ENCODE measurements around the gene PRSS27. TPM values are rescaled to one million over a fixed set of nuclear protein-coding genes. Genes with fewer than 3 reads are reported as not detected.
"Not testable (repeated sequence)": the region's sequence is repeated elsewhere in the genome, so short reads cannot be mapped to it uniquely, and the experiment has no call there.

Gene PRSS27
- total RNA-seq, 2 donors from 2014 or later = 1.1 to 1.4 TPM

GRCh38 chr16:2724816-2725348 is 4.9 kb upstream of the PRSS27 start:
- Mint-ChIP-seq H3K9me3 (no peaks in the 10 kb centered on the region), H3K36me3 (no peaks in the 10 kb centered on the region), H3K4me1 (ENCODE audit: low read depth in 2 of 2) (no peaks in the 10 kb centered on the region), H3K4me3 (no peak overlapping the region), H3K27me3 (peaks cover 4 to 14% of the 10 kb centered on the region in 2 donors), H3K27ac (no peak overlapping the region)
- ATAC-seq (no peak), DNase-seq (ENCODE audit: low spot score) (no peak)

GRCh38 chr16:2724088-2724676 is 4.2 kb upstream of the PRSS27 start:
- DNase-seq (ENCODE audit: low spot score) (no peak), ATAC-seq (no peak)
- H3K27ac Mint-ChIP-seq = no peak overlapping the region
- no peaks in the 10 kb centered on the region for H3K36me3 Mint-ChIP-seq
- H3K4me3 Mint-ChIP-seq = no peak overlapping the region
- H3K4me1 Mint-ChIP-seq (ENCODE audit: low read depth in 2 of 2) = no peaks in the 10 kb centered on the region
- H3K9me3 Mint-ChIP-seq = no peaks in the 10 kb centered on the region
- H3K27me3 Mint-ChIP-seq = peaks cover 4 to 14% of the 10 kb centered on the region in 2 donors

- not testable (repeated sequence) for H3K9me3 Mint-ChIP-seq; H3K4me1 Mint-ChIP-seq (ENCODE audit: low read depth in 2 of 2); ATAC-seq; H3K4me3 Mint-ChIP-seq; DNase-seq (ENCODE audit: low spot score); H3K36me3 Mint-ChIP-seq
- Mint-ChIP-seq H3K27ac (peak overlapping the region in 1 of 2 donors; percentile 67), H3K27me3 (peaks cover 4 to 14% of the 10 kb centered on the region in 2 donors)
Observed at GRCh38 chr16:2721634-2722173, 1.7 kb upstream of the PRSS27 start.

- H3K27me3 Mint-ChIP-seq = peaks cover 4 to 14% of the 10 kb centered on the region in 2 donors
- H3K9me3 Mint-ChIP-seq = no peaks in the 10 kb centered on the region
- DNase-seq (ENCODE audit: low spot score) (peak; percentile 92), ATAC-seq (peak; percentile 95)
- H3K36me3 Mint-ChIP-seq = no peaks in the 10 kb centered on the region
- H3K4me1 Mint-ChIP-seq (ENCODE audit: low read depth in 2 of 2) = peaks cover 0 to 2% of the 10 kb centered on the region in 2 donors
- H3K4me3 Mint-ChIP-seq = peak overlapping the region; percentile 60
- peak overlapping the region; percentile 53 to 70 for H3K27ac Mint-ChIP-seq
Observed at GRCh38 chr16:2720719-2721633, 952 bp upstream of the PRSS27 start.

GRCh38 chr16:2719328-2720063 is 528 bp downstream of the PRSS27 start:
- Mint-ChIP-seq H3K36me3 (no peaks in the 10 kb centered on the region), H3K4me3 (peak overlapping the region; percentile 22), H3K9me3 (no peaks in the 10 kb centered on the region), H3K4me1 (ENCODE audit: low read depth in 2 of 2) (peaks cover 5 to 6% of the 10 kb centered on the region in 2 donors), H3K27ac (peak overlapping the region in 1 of 2 donors; percentile 53), H3K27me3 (peaks cover 4 to 5% of the 10 kb centered on the region in 2 donors)
- ATAC-seq (no peak), DNase-seq (ENCODE audit: low spot score) (no peak)

- H3K4me1 Mint-ChIP-seq (ENCODE audit: low read depth in 2 of 2) = peaks cover 5 to 6% of the 10 kb centered on the region in 2 donors
Observed at GRCh38 chr16:2717383-2718263, 2.4 kb downstream of the PRSS27 start.

GRCh38 chr16:2716948-2717347 is 3.1 kb downstream of the PRSS27 start:
- no peak overlapping the region for H3K27ac Mint-ChIP-seq
- no peak for ATAC-seq
- H3K4me3 Mint-ChIP-seq = no peak overlapping the region
- no peaks in the 10 kb centered on the region for H3K9me3 Mint-ChIP-seq
- DNase-seq (ENCODE audit: low spot score) = no peak
- H3K4me1 Mint-ChIP-seq (ENCODE audit: low read depth in 2 of 2) = peaks cover 5 to 6% of the 10 kb centered on the region in 2 donors
- no peaks in the 10 kb centered on the region for H3K27me3 Mint-ChIP-seq
- no peaks in the 10 kb centered on the region for H3K36me3 Mint-ChIP-seq

More at GRCh38 chr16:2717383-2718263, 2.4 kb downstream of the PRSS27 start:
- Mint-ChIP-seq H3K4me3 (no peak overlapping the region), H3K36me3 (no peaks in the 10 kb centered on the region), H3K9me3 (no peaks in the 10 kb centered on the region), H3K27me3 (no peaks in the 10 kb centered on the region), H3K27ac (no peak overlapping the region)
- no peak for DNase-seq (ENCODE audit: low spot score)
- ATAC-seq = no peak

GRCh38 chr16:2715966-2716885 is 3.8 kb downstream of the PRSS27 start:
- Mint-ChIP-seq H3K27me3 (no peaks in the 10 kb centered on the region), H3K4me3 (no peak overlapping the region), H3K36me3 (no peaks in the 10 kb centered on the region), H3K9me3 (no peaks in the 10 kb centered on the region), H3K4me1 (ENCODE audit: low read depth in 2 of 2) (peaks cover 5 to 6% of the 10 kb centered on the region in 2 donors), H3K27ac (no peak overlapping the region)
- DNase-seq (ENCODE audit: low spot score) (no peak), ATAC-seq (no peak)

- ATAC-seq (peak; percentile 87 to 91), DNase-seq (ENCODE audit: low spot score) (peak; percentile 85)
- H3K36me3 Mint-ChIP-seq = no peaks in the 10 kb centered on the region
- peaks cover 5 to 6% of the 10 kb centered on the region in 2 donors for H3K4me1 Mint-ChIP-seq (ENCODE audit: low read depth in 2 of 2)
- H3K4me3 Mint-ChIP-seq = no peak overlapping the region
- no peaks in the 10 kb centered on the region for H3K9me3 Mint-ChIP-seq
- no peak overlapping the region for H3K27ac Mint-ChIP-seq
- no peaks in the 10 kb centered on the region for H3K27me3 Mint-ChIP-seq
Observed at GRCh38 chr16:2715519-2715918, 4.5 kb downstream of the PRSS27 start.

GRCh38 chr16:2715064-2715463 is 5.0 kb downstream of the PRSS27 start:
- DNase-seq (ENCODE audit: low spot score) (no peak), ATAC-seq (no peak)
- H3K27ac Mint-ChIP-seq = no peak overlapping the region
- no peaks in the 10 kb centered on the region for H3K9me3 Mint-ChIP-seq
- H3K27me3 Mint-ChIP-seq = no peaks in the 10 kb centered on the region
- H3K4me1 Mint-ChIP-seq (ENCODE audit: low read depth in 2 of 2) = peaks cover 5 to 6% of the 10 kb centered on the region in 2 donors
- no peak overlapping the region for H3K4me3 Mint-ChIP-seq
- H3K36me3 Mint-ChIP-seq = no peaks in the 10 kb centered on the region

GRCh38 chr16:2713985-2714774 is 5.8 kb downstream of the PRSS27 start:
- H3K27me3 Mint-ChIP-seq = no peaks in the 10 kb centered on the region
- no peak for ATAC-seq
- H3K27ac Mint-ChIP-seq = no peak overlapping the region
- H3K9me3 Mint-ChIP-seq = no peaks in the 10 kb centered on the region
- peaks cover 5 to 6% of the 10 kb centered on the region in 2 donors for H3K4me1 Mint-ChIP-seq (ENCODE audit: low read depth in 2 of 2)
- no peak overlapping the region for H3K4me3 Mint-ChIP-seq
- no peak for DNase-seq (ENCODE audit: low spot score)
- H3K36me3 Mint-ChIP-seq = no peaks in the 10 kb centered on the region

Measured in natural killer cell treated with Interleukin-12 subunit alpha and Interleukin-12 subunit beta and Interleukin-15 and Interleukin-18, amount 100 ng/mL, for 72 hours (primary cell).